Loucy (cell line): ENCODE results near the gene PJVK.

Experiments
- H2AFZ ChIP-seq: fragments of 200-600 bp; sonication (generic); 2 replicates; pipeline ENCODE4 v1.6.0; 2016; ENCODE audit warnings: antibody characterized with exemption, mild to moderate bottlenecking, low read length, moderate library complexity
- H3F3A ChIP-seq: fragments of 200-600 bp; 2 replicates; pipeline ENCODE4 v1.6.0; 2016; ENCODE audit warnings: antibody characterized with exemption, low read depth, mild to moderate bottlenecking
- H3K27me3 ChIP-seq: fragments of 200-600 bp; sonication (generic); 2 replicates; pipeline ENCODE4 v1.6.1; 2014; ENCODE audit warnings: low read length, mild to moderate bottlenecking; ENCODE audit not compliant: insufficient read depth, poor library complexity, severe bottlenecking
- H3K36me3 ChIP-seq: fragments of 200-600 bp; sonication (generic); 2 replicates; pipeline ENCODE4 v1.6.1; 2016; ENCODE audit warnings: low read length; ENCODE audit not compliant: insufficient read depth
- H3K4me1 ChIP-seq: fragments of 200-600 bp; sonication (generic); 2 replicates; pipeline ENCODE4 v1.5.1; 2014; ENCODE audit warnings: low read length, mild to moderate bottlenecking; ENCODE audit not compliant: insufficient read depth, poor library complexity, severe bottlenecking
- H3K4me2 ChIP-seq: fragments of 200-600 bp; sonication (generic); 2 replicates; pipeline ENCODE4 v1.6.0; 2014; ENCODE audit warnings: antibody characterized with exemption, low read length, low read depth, mild to moderate bottlenecking; ENCODE audit not compliant: poor library complexity, severe bottlenecking
- H3K4me3 ChIP-seq: fragments of 200-600 bp; sonication (generic); 2 replicates; pipeline ENCODE4 v1.5.1; 2014; ENCODE audit warnings: low read length, mild to moderate bottlenecking, mixed read lengths; ENCODE audit not compliant: poor library complexity, severe bottlenecking
- H3K79me2 ChIP-seq: fragments of 200-600 bp; sonication (generic); 2 replicates; pipeline ENCODE4 v1.6.1; 2014; ENCODE audit warnings: low read length; ENCODE audit not compliant: insufficient read depth
- H3K9ac ChIP-seq: fragments of 200-600 bp; sonication (generic); 2 replicates; pipeline ENCODE4 v1.6.0; 2014; ENCODE audit warnings: mild to moderate bottlenecking, low read depth, low read length, moderate library complexity; ENCODE audit not compliant: poor library complexity, severe bottlenecking
- H3K9me2 ChIP-seq: fragments of 200-600 bp; sonication (generic); replicated peaks from 2 replicates; pipeline ENCODE4 v1.6.1; 2016; ENCODE audit warnings: low read depth, low read length, mixed read lengths
- H3K9me3 ChIP-seq: fragments of 200-600 bp; sonication (generic); 2 replicates; pipeline ENCODE4 v1.6.1; 2014; ENCODE audit warnings: mild to moderate bottlenecking, antibody characterized with exemption, low read length, low read depth; ENCODE audit not compliant: insufficient read depth
- H4K20me1 ChIP-seq: fragments of 200-600 bp; sonication (generic); 2 replicates; pipeline ENCODE4 v1.6.0; 2014; ENCODE audit warnings: antibody characterized with exemption, low read length, mild to moderate bottlenecking; ENCODE audit not compliant: insufficient read depth, poor library complexity, severe bottlenecking
- EZH2phosphoT487 ChIP-seq: fragments of 200-600 bp; IDR thresholded peaks from 2 replicates; pipeline ENCODE4 v1.6.1; 2018; ENCODE audit warnings: antibody characterized with exemption, mild to moderate bottlenecking, moderate library complexity, borderline replicate concordance
- TF ChIP-seq, protein P1 (sequence below): fragments of 200-600 bp; sonication (generic); conservative IDR thresholded peaks from 2 replicates; pipeline ENCODE4 v1.5.1; 2014; ENCODE audit warnings: mild to moderate bottlenecking, antibody characterized with exemption, low read length

Gene PJVK

DNA sequence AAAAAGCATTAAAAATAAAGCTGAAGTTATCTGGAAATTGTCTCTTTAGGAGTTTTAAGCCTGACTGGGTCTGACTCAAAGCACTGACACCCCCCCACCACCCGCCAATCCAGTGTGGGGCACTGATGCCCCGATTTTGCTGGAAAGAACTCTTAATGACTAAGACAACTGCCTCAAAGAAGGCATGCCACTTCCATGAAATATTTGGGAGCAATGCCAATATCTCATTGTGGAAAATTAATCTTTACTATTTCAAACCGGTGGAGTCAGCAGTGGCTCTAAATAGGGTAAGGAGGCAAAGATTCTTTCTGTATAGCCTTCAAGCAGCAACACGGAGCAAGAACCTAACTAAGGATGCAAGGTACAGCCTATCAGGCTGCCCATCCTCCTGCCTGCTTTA, 22.8 kb downstream of the PJVK start:
- H3K4me2 ChIP-seq = peak overlapping the region; percentile 3

GRCh38 chr2:178474560-178474959, 23.4 kb downstream of the PJVK start:
- H3K27me3 ChIP-seq = no peaks in the 10 kb centered on the region
- peaks cover 13% of the 10 kb centered on the region for H3K4me1 ChIP-seq
- H3K9me3 ChIP-seq = no peaks in the 10 kb centered on the region
- no peaks in the 10 kb centered on the region for H4K20me1 ChIP-seq
- peaks cover 28% of the 10 kb centered on the region for H3K79me2 ChIP-seq
- peak overlapping the region; percentile 3 for H3K4me2 ChIP-seq
- TF ChIP-seq EZH2phosphoT487 = no peak
- TF ChIP-seq, protein P1, sequence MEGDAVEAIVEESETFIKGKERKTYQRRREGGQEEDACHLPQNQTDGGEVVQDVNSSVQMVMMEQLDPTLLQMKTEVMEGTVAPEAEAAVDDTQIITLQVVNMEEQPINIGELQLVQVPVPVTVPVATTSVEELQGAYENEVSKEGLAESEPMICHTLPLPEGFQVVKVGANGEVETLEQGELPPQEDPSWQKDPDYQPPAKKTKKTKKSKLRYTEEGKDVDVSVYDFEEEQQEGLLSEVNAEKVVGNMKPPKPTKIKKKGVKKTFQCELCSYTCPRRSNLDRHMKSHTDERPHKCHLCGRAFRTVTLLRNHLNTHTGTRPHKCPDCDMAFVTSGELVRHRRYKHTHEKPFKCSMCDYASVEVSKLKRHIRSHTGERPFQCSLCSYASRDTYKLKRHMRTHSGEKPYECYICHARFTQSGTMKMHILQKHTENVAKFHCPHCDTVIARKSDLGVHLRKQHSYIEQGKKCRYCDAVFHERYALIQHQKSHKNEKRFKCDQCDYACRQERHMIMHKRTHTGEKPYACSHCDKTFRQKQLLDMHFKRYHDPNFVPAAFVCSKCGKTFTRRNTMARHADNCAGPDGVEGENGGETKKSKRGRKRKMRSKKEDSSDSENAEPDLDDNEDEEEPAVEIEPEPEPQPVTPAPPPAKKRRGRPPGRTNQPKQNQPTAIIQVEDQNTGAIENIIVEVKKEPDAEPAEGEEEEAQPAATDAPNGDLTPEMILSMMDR = no peak
- H3F3A ChIP-seq = peaks cover 5% of the 10 kb centered on the region; the same call in 1 of the 2 replicates
- H2AFZ ChIP-seq = no peak overlapping the region
- no peaks in the 10 kb centered on the region for H3K36me3 ChIP-seq
- no peak overlapping the region for H3K4me3 ChIP-seq
- H3K9me2 ChIP-seq = no peaks in the 10 kb centered on the region
- H3K9ac ChIP-seq = no peak overlapping the region

More for the DNA sequence above, 22.8 kb downstream of the PJVK start:
- Histone ChIP-seq H3K4me3 (no peak overlapping the region), H3F3A (no peaks in the 10 kb centered on the region), H4K20me1 (no peaks in the 10 kb centered on the region), H3K9me3 (no peaks in the 10 kb centered on the region), H3K79me2 (peaks cover 28% of the 10 kb centered on the region), H2AFZ (no peak overlapping the region), H3K9me2 (no peaks in the 10 kb centered on the region), H3K36me3 (no peaks in the 10 kb centered on the region), H3K27me3 (no peaks in the 10 kb centered on the region), H3K4me1 (peaks cover 8% of the 10 kb centered on the region), H3K9ac (no peak overlapping the region)
- TF ChIP-seq, protein P1 = no peak

DNA sequence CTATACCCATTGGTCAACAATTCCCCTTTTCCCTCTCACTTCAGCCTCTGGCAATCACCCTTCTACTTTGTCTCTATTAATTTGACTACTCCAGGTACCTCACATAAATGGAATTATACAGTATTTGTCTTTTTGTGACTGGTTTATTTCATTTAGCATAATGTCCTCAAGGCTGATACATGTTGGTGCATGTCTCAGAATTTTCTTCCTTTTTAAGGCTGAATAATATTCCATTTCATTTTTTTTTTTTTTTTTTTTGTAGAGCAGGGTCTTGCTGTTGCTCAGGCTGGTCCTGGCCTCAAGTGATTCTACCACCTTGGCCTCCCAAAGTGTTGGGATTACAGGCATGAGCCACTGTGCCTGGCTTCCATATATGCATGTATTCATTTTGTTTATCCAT, 25.3 kb downstream of the PJVK start:
- H4K20me1 ChIP-seq = peaks cover 10% of the 10 kb centered on the region
- peak overlapping the region; percentile 77 for H3K4me2 ChIP-seq
- no peaks in the 10 kb centered on the region for H3K9me2 ChIP-seq
- no peak overlapping the region for H2AFZ ChIP-seq
- no peak overlapping the region for H3K9ac ChIP-seq
- TF ChIP-seq, protein P1 = no peak
- TF ChIP-seq EZH2phosphoT487 = no peak
- peaks cover 38% of the 10 kb centered on the region for H3K79me2 ChIP-seq
- H3K27me3 ChIP-seq = no peaks in the 10 kb centered on the region
- no peaks in the 10 kb centered on the region for H3K36me3 ChIP-seq
- H3F3A ChIP-seq = peaks cover 9% of the 10 kb centered on the region; the same call in 1 of the 2 replicates
- no peaks in the 10 kb centered on the region for H3K9me3 ChIP-seq
- H3K4me1 ChIP-seq = peaks cover 24% of the 10 kb centered on the region
- H3K4me3 ChIP-seq = peak overlapping the region; percentile 90
